Left cardiac atrium (tissue), 4 donors: Measurements from ENCODE around the gene EPB41L2. TPM values are rescaled to one million over a fixed set of nuclear protein-coding genes. Genes with fewer than 3 reads are reported as not detected.
"Not testable (repeated sequence)": the region's sequence is repeated elsewhere in the genome, so short reads cannot be mapped to it uniquely, and the experiment has no call there.

ENCODE experiments used
- ATAC-seq, 2 donors: fragments of 200-7000 bp; cut with Tn5 transposase; one replicate each; pipeline ENCODE4 v1.9.1; 2020; ENCODE audit warnings: mild to moderate bottlenecking in 2 of 2, moderate library complexity in 2 of 2
- DNase-seq: peaks from one replicate; pipeline ENCODE4 v3.0.0-alpha.2; 2020
- intact Hi-C, 2 donors: fragments of 100-400 bp; cut with DNase I; formaldehyde crosslinking; loops; one replicate each; pipeline versions ENCODE4 v1.14.1 to v1.15.1; 2022 to 2023
- total RNA-seq, 2 donors: library from RNA; stranded (reverse); fragmentation: NEBNext Ultra II Directional; extraction: Animal tissue kit (Norgen Biotek cat#: 25700); gene quantifications; one replicate each; pipeline ENCODE4 v1.2.1, GENCODE V29; 2021
- donor health status: DM: no; HTN: yes; CAD: no.
- donor health status: DM: no; HTN: yes; CAD: no; lungs with severe emphysema.
- donor health status: DM: yes; HTN: yes; CAD: no.
- donor health status: Dilated cardiomyopathy.

EPB41L2 gene
- total RNA-seq, 2 donors from 2014 or later = 83.3 to 130 TPM

GRCh38 chr6:130991422-130992137 is 71.5 kb downstream of the EPB41L2 start:
- no peak for DNase-seq
- intact Hi-C loops = no loop called here
- peak; percentile 53 to 65 for ATAC-seq

GRCh38 chr6:130987539-130987938 is 75.5 kb downstream of the EPB41L2 start:
- DNase-seq, ATAC-seq, intact Hi-C loops: not testable (repeated sequence)

- no peak for DNase-seq
- intact Hi-C loops = no loop called here
- ATAC-seq = no peak
These were observed 77.9 kb downstream of the EPB41L2 start for GRCh38 chr6:130985115-130985514.

- DNase-seq (no peak), ATAC-seq (no peak)
- intact Hi-C loops = no loop called here
These were observed 80.0 kb downstream of the EPB41L2 start for GRCh38 chr6:130982941-130983456.

- intact Hi-C loops = no loop called here
- no peak for DNase-seq
- ATAC-seq = no peak
These were observed 80.9 kb downstream of the EPB41L2 start for GRCh38 chr6:130982135-130982534.

- intact Hi-C loops = no loop called here
- no peak for DNase-seq
- ATAC-seq = peak; percentile 50 to 67
These were observed 81.6 kb downstream of the EPB41L2 start for GRCh38 chr6:130981409-130981808.

- intact Hi-C loops = no loop called here
- peak; percentile 12 to 34 for ATAC-seq
- DNase-seq = no peak
These were observed 82.6 kb downstream of the EPB41L2 start for GRCh38 chr6:130980310-130981032.

- DNase-seq = no peak
- intact Hi-C loops = no loop called here
- ATAC-seq = peak in 1 of 2 donors; percentile 31
These were observed 84.2 kb downstream of the EPB41L2 start for GRCh38 chr6:130978660-130979396.

GRCh38 chr6:130978180-130978579 is 84.9 kb downstream of the EPB41L2 start:
- ATAC-seq (no peak), DNase-seq (no peak)
- intact Hi-C loops = no loop called here

- ATAC-seq (no peak), DNase-seq (no peak)
- intact Hi-C loops = no loop called here
These were observed 87.7 kb downstream of the EPB41L2 start for GRCh38 chr6:130975325-130975724.

GRCh38 chr6:130973521-130974277 is 89.3 kb downstream of the EPB41L2 start:
- intact Hi-C loops = no loop called here
- no peak for DNase-seq
- no peak for ATAC-seq

GRCh38 chr6:130971504-130971903 is 91.5 kb downstream of the EPB41L2 start:
- intact Hi-C loops = no loop called here
- DNase-seq (no peak), ATAC-seq (no peak)

GRCh38 chr6:130970839-130971410 is 92.1 kb downstream of the EPB41L2 start:
- no peak for ATAC-seq
- intact Hi-C loops = no loop called here
- no peak for DNase-seq

- DNase-seq (peak; percentile 55), ATAC-seq (peak; percentile 80 to 83)
- intact Hi-C loops = no loop called here
These were observed 93.1 kb downstream of the EPB41L2 start for GRCh38 chr6:130969791-130970491.

GRCh38 chr6:130969166-130969565 is 93.9 kb downstream of the EPB41L2 start:
- intact Hi-C loops = no loop called here
- no peak for DNase-seq
- no peak for ATAC-seq

GRCh38 chr6:130968476-130968875 is 94.6 kb downstream of the EPB41L2 start:
- ATAC-seq (peak in 1 of 2 donors; percentile 12), DNase-seq (no peak)
- intact Hi-C loops = no loop called here

- ATAC-seq (peak in 1 of 2 donors; percentile 41), DNase-seq (no peak)
These were observed 95.3 kb downstream of the EPB41L2 start for GRCh38 chr6:130967502-130968445.

More at GRCh38 chr6:130967502-130968445, 95.3 kb downstream of the EPB41L2 start:
- intact Hi-C loops = no loop called here
